ENCODE data around the gene MUC4. TPM values are rescaled to one million over a fixed set of nuclear protein-coding genes. Genes with fewer than 3 reads are reported as not detected.

The MUC4 gene
- total RNA-seq, 4 donors from 2014 or later: 0.19 to 3.0 (median 0.47) TPM; not detected in 1

GRCh38 chr3:195697582-195698324, 114.0 kb downstream of the MUC4 start:
- no peak for TF ChIP-seq CTCF (IDR thresholded peaks at IDR 0.05)
- TF ChIP-seq EP300 (IDR thresholded peaks at IDR 0.05): no peak
- no peak for TF ChIP-seq POLR2A (IDR thresholded peaks at IDR 0.05)
- no peak for TF ChIP-seq POLR2AphosphoS5 (IDR thresholded peaks at IDR 0.05)
- Histone ChIP-seq H3K4me1 (peaks cover 0 to 10% (median 0%) of the 10 kb centered on the region in 3 donors), H3K27me3 (no peaks in the 10 kb centered on the region), H3K4me3 (no peak overlapping the region), H3K9me3 (no peaks in the 10 kb centered on the region), H3K27ac (peak overlapping the region in 2 of 4 donors; percentile 6 to 7), H3K36me3 (peaks cover 0 to 59% of the 10 kb centered on the region in 2 donors)
- 52 to 65% methylated on average over 9 to 11 of the region's 11 CpGs for WGBS, 2 donors (ENCODE audit: low coverage in 1 of 2)
- peak; percentile 51 for ATAC-seq

Small RNA genes lying within 50 kb of the gene (small RNA-seq; reads per million reads assigned to genes)
- 0 to 0.37 (median 0) reads per million in 4 donors for gene MIR570

Other genes starting within 250 kb of the MUC4 start
- 100 to 1,000 TPM; 123 to 541 (median 380) TPM for gene APOD, start 228.0 kb downstream of the MUC4 start, total RNA-seq
- gene MUC20, start 91.0 kb downstream of the MUC4 start, total RNA-seq: 1 to 10 TPM; 2.0 to 7.7 (median 4.8) TPM
- gene TNK2, start 96.6 kb upstream of the MUC4 start, total RNA-seq: 10 to 100 TPM; 14.5 to 28.8 (median 23.9) TPM

All from gastroesophageal sphincter (tissue), 4 donors.